Vagina (tissue), 1 donor: ENCODE results near the gene MTPN. TPM values are rescaled to one million over a fixed set of nuclear protein-coding genes. Genes with fewer than 3 reads are reported as not detected.

Experiments
- small RNA-seq: library from RNA; depleted of rRNA; stranded (forward); fragments of <200 nt; gene quantifications from one replicate; pipeline ENCODE3, GENCODE V24; 2016
- total RNA-seq: library from RNA; depleted of rRNA; stranded (reverse); fragments of >200 nt; gene quantifications from one replicate; pipeline ENCODE4 v1.2.3, GENCODE V29; 2016

Gene MTPN
- total RNA-seq, 1 donor from 2014 or later: 55.7 TPM

Small RNA genes lying within 50 kb of the gene (small RNA-seq; reads per million reads assigned to genes)
- not detected for gene RNU6-223P

Other genes starting within 250 kb of the MTPN start
- gene SLC13A4, start 249.2 kb downstream of the MTPN start, total RNA-seq: not detected
- gene FAM180A, start 228.5 kb downstream of the MTPN start, total RNA-seq: 7.1 TPM